K562 (cell line): Measurements from ENCODE around the gene CSKMT. TPM values are rescaled to one million over a fixed set of nuclear protein-coding genes. Genes with fewer than 3 reads are reported as not detected.
A peak's percentile ranks its signal among the peaks of the same experiment; 100 is the strongest.

ENCODE experiments used
- E2F5 ChIP-seq: sonication (generic); formaldehyde crosslinking; IDR thresholded peaks from 2 replicates; pipeline ENCODE4 v1.8.0; 2022; ENCODE audit warnings: mild to moderate bottlenecking, missing genetic modification reagents
- EP300 ChIP-seq: IDR thresholded peaks from 2 replicates; pipeline ENCODE4 v1.6.1; 2012; ENCODE audit warnings: low read length, improper control_type of control experiment
- GABPB1 ChIP-seq: sonication (generic); formaldehyde crosslinking; IDR thresholded peaks from 2 replicates; pipeline ENCODE4 v1.8.0; 2022; ENCODE audit warnings: mild to moderate bottlenecking, missing genetic modification reagents
- GATA2 ChIP-seq: sonication (generic); formaldehyde crosslinking; IDR thresholded peaks from 2 replicates; pipeline ENCODE4 v1.4.0; 2020; ENCODE audit warnings: mild to moderate bottlenecking, missing genetic modification reagents
- HDAC8 ChIP-seq: fragments of 450-650 bp; IDR thresholded peaks from 2 replicates; pipeline ENCODE4 v1.6.1; 2016; ENCODE audit warnings: mild to moderate bottlenecking, missing genetic modification characterization, moderate library complexity, missing compliant biosample characterization
- HMG20B ChIP-seq: fragments of 250-450 bp; sonication (Bioruptor Pico); IDR thresholded peaks from 2 replicates; pipeline ENCODE4 v1.5.0; 2021; ENCODE audit warnings: mild to moderate bottlenecking
- KDM2B ChIP-seq: fragments of 250-450 bp; sonication (Bioruptor Pico); IDR thresholded peaks from 2 replicates; pipeline ENCODE4 v1.8.0; 2021; ENCODE audit warnings: mild to moderate bottlenecking, moderate library complexity
- L3MBTL2 ChIP-seq: fragments of 450-650 bp; IDR thresholded peaks from 2 replicates; pipeline ENCODE4 v1.6.1; 2016; ENCODE audit warnings: mild to moderate bottlenecking, moderate library complexity
- LCOR ChIP-seq: sonication (generic); formaldehyde crosslinking; IDR thresholded peaks from 2 replicates; pipeline ENCODE4 v1.8.0; 2022; ENCODE audit warnings: mild to moderate bottlenecking, missing genetic modification reagents
- PHF20 ChIP-seq: fragments of 450-650 bp; IDR thresholded peaks from 2 replicates; pipeline ENCODE4 v1.6.1; 2018; ENCODE audit not compliant: partially characterized antibody
- PHF8 ChIP-seq: fragments of 200-600 bp; sonication (generic); IDR thresholded peaks from 2 replicates; pipeline ENCODE4 v1.6.1; 2012; ENCODE audit warnings: mixed run types, mild to moderate bottlenecking, inconsistent platforms, low read length, moderate library complexity, borderline replicate concordance
- PML ChIP-seq: IDR thresholded peaks from 2 replicates; pipeline ENCODE4 v1.6.1; 2012; ENCODE audit warnings: low read length, inconsistent platforms
- RB1 ChIP-seq: fragments of 450-650 bp; IDR thresholded peaks from 2 replicates; pipeline ENCODE4 v1.6.1; 2017; ENCODE audit warnings: low read depth, mild to moderate bottlenecking
- RHOXF2B ChIP-seq: fragments of 250-450 bp; sonication (Bioruptor Pico); conservative IDR thresholded peaks from 2 replicates; pipeline ENCODE4 v1.5.1; 2021
- SAP30 ChIP-seq: fragments of 200-600 bp; sonication (generic); IDR thresholded peaks from 2 replicates; pipeline ENCODE4 v1.6.1; 2012; ENCODE audit warnings: borderline replicate concordance, low read depth, mild to moderate bottlenecking, moderate library complexity, low read length, control low read depth, inconsistent platforms; ENCODE audit not compliant: insufficient read depth, poor library complexity, severe bottlenecking
- SIN3B ChIP-seq: fragments of 450-650 bp; IDR thresholded peaks from 2 replicates; pipeline ENCODE4 v1.6.1; 2017; ENCODE audit warnings: low read depth, mild to moderate bottlenecking, moderate library complexity
- SLC30A9 ChIP-seq: fragments of 250-450 bp; sonication (Bioruptor Pico); IDR thresholded peaks from 2 replicates; pipeline ENCODE4 v1.8.0; 2022; ENCODE audit warnings: mild to moderate bottlenecking, moderate library complexity
- TCF7L2 ChIP-seq: fragments of 150-350 bp; IDR thresholded peaks from 2 replicates; pipeline ENCODE4 v1.6.1; 2016; ENCODE audit warnings: low read depth, mild to moderate bottlenecking, low read length, moderate library complexity
- ZBTB7A ChIP-seq: IDR thresholded peaks from 2 replicates; pipeline ENCODE4 v1.6.1; 2011; ENCODE audit warnings: low read depth, mild to moderate bottlenecking, low read length, moderate library complexity, borderline replicate concordance; ENCODE audit not compliant: control insufficient read depth
- ZNF41 ChIP-seq: fragments of 250-450 bp; sonication (Bioruptor Pico); conservative IDR thresholded peaks from 2 replicates; pipeline ENCODE4 v1.4.0; 2020; ENCODE audit warnings: mild to moderate bottlenecking
- ZNF57 ChIP-seq: fragments of 450-650 bp; formaldehyde crosslinking; IDR thresholded peaks from 2 replicates; pipeline ENCODE4 v1.4.0; 2020; ENCODE audit warnings: mild to moderate bottlenecking, moderate library complexity
- ZNF707 ChIP-seq: fragments of 250-450 bp; sonication (Bioruptor Pico); conservative IDR thresholded peaks from 2 replicates; pipeline ENCODE4 v1.8.0; 2022; ENCODE audit warnings: inconsistent platforms, mild to moderate bottlenecking, moderate library complexity
- polyA plus RNA-seq, 8 experiments: library from polyadenylated mRNA; depleted of rRNA in 4 of 8; stranded (reverse) in 5 of 8; unstranded in 3 of 8; fragments of >200 nt; fragmentation: Nextera tagmentation in 2 of 8; fragmentation: Illumina TruSeq in 1 of 8; extraction: Ambion mirVana in 2 of 8; extraction: Trizol in 1 of 8; gene quantifications; 2 replicates each; pipeline versions ENCODE4 v1.2.1 to v1.2.3, GENCODE V29; 2011 to 2014; ENCODE audit warnings: inconsistent platforms in 1 of 8, missing spikeins in 1 of 8
- total RNA-seq, 7 experiments: library from RNA; depleted of rRNA in 6 of 7; stranded (reverse); fragments of >200 nt in 6 of 7; fragmentation: Illumina TruSeq in 2 of 7; extraction: Trizol in 2 of 7; gene quantifications; 2 replicates each; pipeline versions ENCODE4 v1.2.1 to v1.2.3, GENCODE V29; 2011 to 2021; ENCODE audit warnings: low replicate concordance in 1 of 7
- TF ChIP-seq, protein P1 (sequence below): sonication (generic); formaldehyde crosslinking; IDR thresholded peaks from 2 replicates; pipeline ENCODE4 v1.8.0; 2022; ENCODE audit warnings: mild to moderate bottlenecking, missing genetic modification reagents
- TF ChIP-seq, protein P2 (sequence below), 2 experiments: IDR thresholded peaks; 2 replicates each; pipeline ENCODE4 v1.6.1; 2011; ENCODE audit warnings: borderline replicate concordance in 1 of 2, control low read depth in 1 of 2, low read depth in 1 of 2, low read length in 1 of 2, mild to moderate bottlenecking in 1 of 2, mixed read lengths in 1 of 2, moderate library complexity in 1 of 2; ENCODE audit not compliant: insufficient read depth in 1 of 2, insufficient read length in 1 of 2, poor library complexity in 1 of 2, severe bottlenecking in 1 of 2; ENCODE audit errors: extremely low read depth in 1 of 2

Gene CSKMT
- total and polyA plus RNA-seq, 9 of the 15 experiments (the other 6 are each of a cell fraction or from before 2014, with no cell fraction given), result 10.3 to 108 (median 27.2) TPM

DNA sequence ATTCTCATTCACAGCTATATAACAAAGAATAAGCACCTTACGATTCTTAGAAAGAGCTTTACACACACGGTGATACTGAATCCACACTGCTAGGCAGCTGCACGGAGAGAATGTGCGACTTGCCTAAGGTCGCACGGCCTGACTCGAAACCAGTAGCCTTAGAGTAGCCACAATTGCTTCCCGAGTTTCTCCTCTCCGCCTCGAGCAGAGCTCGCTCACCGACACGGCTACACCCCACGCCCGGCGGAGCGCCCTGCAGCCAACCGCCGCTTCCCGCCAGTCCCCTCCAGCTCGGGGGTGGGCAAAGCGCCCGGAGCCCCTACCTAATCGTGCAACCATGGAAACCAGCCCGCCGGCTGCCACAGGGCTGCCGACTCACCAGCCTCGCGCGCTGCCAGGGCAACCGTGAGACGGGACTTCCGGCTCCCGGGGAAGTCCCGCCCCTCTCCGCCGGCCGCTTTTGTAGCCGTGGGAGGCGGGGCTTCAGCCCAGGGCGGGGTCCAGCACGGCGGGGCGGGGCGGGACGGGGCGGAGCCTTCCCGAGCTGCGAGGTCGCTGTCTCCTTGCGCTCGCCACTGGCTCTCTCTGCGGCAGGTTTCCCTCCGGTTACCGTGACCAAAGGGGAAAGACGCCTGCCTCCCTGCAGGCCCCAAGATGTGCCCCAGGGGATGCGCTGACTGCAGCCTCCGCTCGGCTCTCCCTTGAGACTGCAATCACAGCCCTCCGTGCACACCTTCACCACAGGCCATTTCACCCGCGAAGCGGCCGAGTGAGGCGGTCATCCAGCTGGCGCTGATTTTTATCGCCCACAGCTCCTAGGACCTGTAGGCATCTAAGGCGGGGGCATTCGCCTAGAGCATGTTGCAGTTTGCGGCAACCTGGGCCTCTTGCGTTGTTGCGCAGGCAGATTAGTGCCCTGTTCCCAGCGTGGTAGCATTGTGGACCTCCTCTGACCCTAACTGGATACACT is 41.1 kb downstream of the CSKMT start (continued):
- peak; percentile 59; the same call in 1 of the 2 replicates for TF ChIP-seq SIN3B
- peak; percentile 80 for TF ChIP-seq GATA2 (CRISPR knock-in tag)
- TF ChIP-seq GABPB1 (CRISPR knock-in tag), result peak; percentile 89
- no peak for TF ChIP-seq KDM2B (CRISPR knock-in tag)
- TF ChIP-seq LCOR, result no peak
- peak; percentile 69 for TF ChIP-seq SAP30
- no peak for TF ChIP-seq TCF7L2
- peak; percentile 37; the same call in 1 of the 2 replicates for TF ChIP-seq E2F5 (CRISPR knock-in tag)
- TF ChIP-seq, protein P1, sequence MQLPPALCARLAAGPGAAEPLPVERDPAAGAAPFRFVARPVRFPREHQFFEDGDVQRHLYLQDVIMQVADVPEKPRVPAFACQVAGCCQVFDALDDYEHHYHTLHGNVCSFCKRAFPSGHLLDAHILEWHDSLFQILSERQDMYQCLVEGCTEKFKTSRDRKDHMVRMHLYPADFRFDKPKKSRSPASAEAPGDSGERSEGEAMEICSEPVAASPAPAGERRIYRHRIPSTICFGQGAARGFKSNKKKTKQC (CRISPR knock-in tag), result peak; percentile 70
- no peak for TF ChIP-seq ZBTB7A
- TF ChIP-seq HMG20B (CRISPR knock-in tag), result peak; percentile 88; the same call in 1 of the 2 replicates
- TF ChIP-seq EP300, result no peak
- no peak for TF ChIP-seq ZNF57
- TF ChIP-seq HDAC8 (tag), result 0 out of 2 replicates have a peak, but pooled peaks have one; percentile 32
- peak; percentile 19 for TF ChIP-seq PHF20
- TF ChIP-seq L3MBTL2, result peak; percentile 69
- no peak for TF ChIP-seq SLC30A9 (CRISPR knock-in tag)
- TF ChIP-seq, protein P2, sequence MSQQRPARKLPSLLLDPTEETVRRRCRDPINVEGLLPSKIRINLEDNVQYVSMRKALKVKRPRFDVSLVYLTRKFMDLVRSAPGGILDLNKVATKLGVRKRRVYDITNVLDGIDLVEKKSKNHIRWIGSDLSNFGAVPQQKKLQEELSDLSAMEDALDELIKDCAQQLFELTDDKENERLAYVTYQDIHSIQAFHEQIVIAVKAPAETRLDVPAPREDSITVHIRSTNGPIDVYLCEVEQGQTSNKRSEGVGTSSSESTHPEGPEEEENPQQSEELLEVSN (IDR thresholded peaks at IDR 0.05; ENCODE audit: borderline replicate concordance in 1 of 2, extremely low read depth in 1 of 2, insufficient read depth in 1 of 2, insufficient read length in 1 of 2, low read depth in 1 of 2, low read length in 1 of 2, poor library complexity in 1 of 2, severe bottlenecking in 1 of 2), result peak; percentile 26 to 43
- TF ChIP-seq PML, result 0 out of 2 replicates have a peak, but pooled peaks have one; percentile 34
- TF ChIP-seq ZNF707 (CRISPR knock-in tag), result no peak
- peak; percentile 73; the same call in 1 of the 2 replicates for TF ChIP-seq PHF8
- TF ChIP-seq RB1, result peak; percentile 65; the same call in 1 of the 2 replicates
- TF ChIP-seq ZNF41, result no peak
- no peak for TF ChIP-seq RHOXF2B (CRISPR knock-in tag)
